Occipital lobe (tissue), 2 donors: ENCODE results near the gene EVC. TPM values are rescaled to one million over a fixed set of nuclear protein-coding genes. Genes with fewer than 3 reads are reported as not detected.

Experiments
- DNase-seq: peaks from one replicate; lab custom pipeline; 2025; lab: John Stamatoyannopoulos, UW
- total RNA-seq: library from RNA; depleted of rRNA; stranded (reverse); fragments of >200 nt; gene quantifications from one replicate; pipeline ENCODE4 v1.2.3, GENCODE V29; 2014

EVC gene
- total RNA-seq, 1 donor from 2014 or later, result 5.1 TPM

DNA sequence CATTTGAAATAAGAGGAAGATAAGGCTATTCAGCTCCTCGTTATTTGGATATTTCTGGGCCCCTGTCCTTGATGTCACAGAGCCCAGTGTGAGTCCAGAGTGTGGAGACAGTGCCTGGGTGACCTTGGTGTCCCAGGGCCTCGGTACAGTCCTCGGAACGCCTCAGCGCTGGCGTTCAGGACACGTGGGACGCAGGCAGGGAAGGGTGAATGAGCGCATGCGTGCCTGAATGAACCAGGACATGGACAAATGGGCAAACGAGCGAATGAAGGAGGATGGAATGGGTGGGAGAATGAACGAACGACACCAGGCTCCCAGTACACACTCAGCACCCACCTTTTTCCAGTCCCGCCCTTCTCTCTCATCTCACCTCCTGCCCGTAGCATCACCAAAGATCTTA, 44.2 kb downstream of the EVC start:
- DNase-seq, result no peak

DNA sequence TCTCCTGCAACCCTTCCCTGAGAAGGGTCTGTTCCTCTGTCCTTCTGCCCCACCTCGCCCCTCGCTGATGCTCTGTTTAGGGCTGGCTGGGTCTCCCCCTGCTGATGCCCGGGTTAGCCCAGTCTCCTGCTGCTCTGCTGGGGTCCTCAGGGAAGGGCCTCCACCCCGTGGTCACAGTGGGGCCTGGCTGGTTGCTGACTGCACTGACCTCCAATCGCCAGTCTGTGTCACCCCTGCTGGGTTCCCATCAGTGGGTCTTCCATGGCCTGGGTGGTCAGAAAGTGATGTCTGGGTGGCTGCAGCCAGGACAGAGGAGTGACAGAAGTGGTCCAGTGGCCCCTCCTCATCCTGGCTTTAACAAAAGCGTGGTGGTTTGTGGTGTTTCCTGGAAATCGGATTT, 44.7 kb downstream of the EVC start:
- DNase-seq, result no peak

DNA sequence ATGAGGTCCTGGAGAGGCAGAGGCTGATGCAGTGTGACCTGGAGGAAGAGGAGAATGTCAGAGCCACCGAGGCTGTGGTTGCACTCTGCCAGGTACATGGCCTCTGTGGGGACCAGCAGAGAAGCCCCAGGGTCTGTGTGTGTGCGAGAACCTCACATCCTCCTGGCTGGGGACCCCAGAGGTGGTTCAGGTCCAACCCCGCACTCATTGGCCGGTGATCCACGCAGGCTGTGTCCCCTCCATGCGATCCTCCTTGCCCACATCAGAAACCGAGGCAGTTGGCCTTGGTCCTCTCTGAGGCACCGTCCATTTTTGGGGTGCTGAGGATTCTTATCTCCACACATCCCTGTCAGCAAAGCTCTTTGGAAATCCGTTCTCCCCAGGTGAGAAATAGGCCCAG, 45.3 kb downstream of the EVC start:
- no peak for DNase-seq

DNA sequence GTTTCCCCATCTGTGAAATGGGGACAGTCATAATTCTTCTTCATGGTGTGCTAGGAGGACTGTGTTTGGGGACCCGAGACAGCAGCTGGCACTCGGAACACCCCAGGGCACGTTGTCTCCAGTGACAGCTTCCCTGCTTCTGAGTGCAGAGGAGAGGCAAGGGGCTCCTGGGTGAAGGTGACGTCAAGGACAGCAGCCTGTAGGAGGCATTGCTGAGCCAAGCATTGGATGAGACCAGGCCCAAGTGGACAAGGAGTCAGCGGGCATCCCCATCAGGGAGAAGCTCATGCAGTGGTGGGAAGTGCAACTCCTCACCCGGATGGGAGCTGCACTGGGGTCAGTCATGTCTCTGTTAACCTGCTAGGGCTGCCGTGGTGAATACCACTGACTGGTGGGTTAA, 46.1 kb downstream of the EVC start:
- no peak for DNase-seq

DNA sequence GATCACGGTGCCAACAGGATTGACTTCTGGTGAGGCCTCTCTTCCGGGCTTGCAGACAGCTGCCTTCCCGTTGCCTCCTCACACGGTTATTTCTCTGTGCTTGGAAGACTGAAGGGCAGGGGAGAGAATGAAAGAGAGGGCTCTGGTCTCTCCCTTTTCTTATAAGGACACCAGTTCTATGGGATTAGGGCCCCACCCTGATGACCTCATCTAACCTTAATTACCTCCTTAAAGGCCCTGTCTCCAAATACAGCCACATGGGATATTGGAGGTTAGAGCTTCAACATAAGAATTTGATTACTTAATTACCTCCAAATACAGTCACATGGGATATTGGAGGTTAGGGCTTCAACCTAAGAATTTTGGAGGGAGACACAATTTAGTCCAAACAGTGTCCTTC, 46.5 kb downstream of the EVC start:
- DNase-seq, result no peak

DNA sequence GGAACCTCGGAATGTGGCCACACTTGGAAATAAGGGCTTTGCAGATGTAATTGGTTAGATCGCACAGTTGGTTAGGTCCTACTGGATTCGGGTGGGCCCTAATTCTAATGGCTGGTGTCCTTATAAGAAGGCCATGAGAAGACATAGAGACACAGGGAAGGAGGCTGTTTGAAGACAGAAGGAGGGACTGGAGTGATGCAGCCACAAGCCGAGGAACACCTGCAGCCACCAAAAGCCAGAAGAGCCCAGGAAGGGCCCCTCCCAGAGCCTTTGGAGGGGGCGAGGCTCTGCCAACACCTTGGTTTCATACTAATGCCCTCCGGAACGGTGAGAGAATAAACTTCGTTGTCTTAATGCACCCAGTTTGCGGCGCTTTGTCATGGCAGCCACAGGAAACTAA, 47.0 kb downstream of the EVC start:
- no peak for DNase-seq

DNA sequence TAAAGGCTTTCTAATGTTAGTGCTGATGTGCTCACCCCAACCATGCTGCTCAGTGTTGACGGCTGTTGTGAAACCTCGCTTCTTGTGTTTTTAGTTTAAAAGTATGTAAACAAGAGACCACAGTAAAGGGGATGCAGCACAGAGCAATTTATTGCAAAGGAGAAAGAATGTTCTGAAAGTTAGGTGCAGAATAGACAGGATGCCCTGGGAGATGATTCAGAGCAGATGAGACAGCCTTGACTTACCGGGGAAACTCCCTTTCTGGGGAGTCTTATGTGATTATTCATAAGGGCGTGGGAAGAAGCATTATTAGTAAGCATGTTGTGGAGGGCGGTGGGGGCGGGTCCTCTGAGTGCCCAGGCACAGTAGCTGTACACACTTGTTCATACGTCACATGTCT, 47.7 kb downstream of the EVC start:
- no peak for DNase-seq

DNA sequence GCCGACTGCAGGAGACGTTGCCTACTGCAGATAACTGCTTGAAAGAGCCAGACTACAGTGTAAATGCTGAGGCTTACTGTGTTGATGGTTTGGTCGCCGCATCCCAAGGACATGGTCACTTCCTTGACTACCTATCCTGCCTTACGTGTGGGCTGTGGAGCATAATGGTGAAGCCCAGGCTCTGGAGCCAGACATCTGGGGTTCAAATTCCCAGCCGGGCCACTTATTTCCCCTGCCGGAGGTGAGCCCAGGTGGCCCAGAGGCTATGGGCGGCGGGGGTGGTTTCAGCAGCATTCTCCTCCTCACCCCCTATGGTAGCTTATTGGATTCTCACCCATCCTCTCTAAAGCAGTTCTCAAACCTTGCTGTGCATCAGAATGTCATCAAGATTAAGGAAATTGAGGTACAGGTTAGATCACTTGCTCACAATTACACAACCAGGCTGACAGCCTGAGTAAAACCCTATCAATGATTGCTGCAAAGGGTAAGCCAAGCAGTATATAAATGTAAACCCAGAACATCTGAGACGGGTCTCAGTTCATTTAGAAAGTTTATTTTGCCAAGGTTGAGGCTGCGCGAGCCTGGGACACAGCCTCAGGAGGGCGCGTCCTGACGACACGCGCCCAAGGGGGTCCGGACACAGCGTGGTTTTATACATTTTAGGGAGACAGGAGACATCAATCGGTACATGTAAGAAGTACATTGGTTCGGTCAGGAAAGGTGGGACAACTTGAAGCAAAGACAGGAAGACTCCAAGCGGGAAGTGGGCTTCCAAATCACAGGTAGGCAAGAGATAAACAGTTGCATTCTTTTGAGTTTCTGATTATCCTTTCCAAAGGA, 48.5 kb downstream of the EVC start:
- no peak for DNase-seq

DNA sequence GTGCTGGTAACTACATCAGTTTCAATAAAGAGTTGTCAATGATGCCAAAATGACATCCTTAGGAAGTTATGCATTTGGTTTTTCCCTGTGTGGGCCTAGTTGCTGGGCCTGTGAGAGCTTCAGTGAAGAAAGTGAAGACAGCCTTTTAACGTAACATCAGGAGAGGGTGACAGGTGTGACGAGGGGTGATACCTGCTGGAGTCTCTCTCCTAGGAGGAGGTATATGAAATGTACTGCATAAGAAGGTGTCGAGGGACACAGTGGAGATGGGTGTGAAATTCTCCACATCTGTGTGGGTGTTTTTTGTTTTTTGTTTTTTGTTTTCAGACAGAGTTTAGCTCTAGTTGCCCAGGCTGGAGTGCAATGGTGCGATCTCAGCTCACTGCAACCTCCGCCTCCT, 49.2 kb downstream of the EVC start:
- no peak for DNase-seq

DNA sequence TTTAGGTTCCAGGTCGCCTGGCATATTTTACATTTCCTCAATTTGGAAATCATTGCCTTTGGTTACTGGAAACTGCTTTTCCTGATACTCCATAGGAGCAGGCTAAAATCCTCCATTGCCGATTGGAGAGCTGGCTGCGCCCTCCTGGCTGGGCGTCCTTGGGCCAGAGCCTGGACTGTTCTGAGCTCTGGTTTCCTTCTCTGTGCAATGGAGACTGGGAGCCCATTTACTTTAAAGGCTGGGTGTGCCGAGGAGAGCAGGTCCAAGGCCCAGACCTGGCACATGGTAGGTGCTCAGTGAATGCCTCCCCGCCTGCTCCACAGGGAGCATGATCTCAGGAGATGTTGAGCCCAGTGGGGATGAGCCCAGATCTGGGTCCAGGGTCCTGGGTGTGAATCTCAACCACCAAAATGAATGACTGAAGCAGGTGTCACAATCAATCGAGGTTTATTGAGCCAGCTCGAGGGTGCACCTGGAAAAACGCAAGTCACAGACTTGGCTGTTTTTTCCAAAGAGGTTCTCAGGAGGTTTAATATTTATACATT, 50.0 kb downstream of the EVC start:
- DNase-seq, result no peak

DNA sequence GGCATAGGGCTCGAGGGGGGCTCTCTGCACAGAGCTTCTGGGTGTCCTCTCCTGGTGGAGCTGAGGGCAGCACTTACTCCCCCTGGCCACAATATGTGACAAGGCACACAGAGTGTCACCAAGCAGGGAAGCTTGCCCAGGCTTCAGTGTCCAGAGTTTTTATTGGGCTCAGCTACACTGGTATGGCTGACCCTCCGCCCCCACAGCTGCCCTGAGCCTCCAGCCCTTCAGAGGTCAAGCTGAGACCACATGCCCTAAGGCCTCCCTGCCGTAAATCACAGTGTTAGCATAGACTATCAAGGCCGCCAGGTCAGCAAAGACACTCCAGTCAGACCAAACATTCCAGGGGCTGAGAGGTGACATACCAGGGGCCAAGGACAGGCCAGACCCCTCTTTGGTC, 59.0 kb downstream of the EVC start:
- no peak for DNase-seq

DNA sequence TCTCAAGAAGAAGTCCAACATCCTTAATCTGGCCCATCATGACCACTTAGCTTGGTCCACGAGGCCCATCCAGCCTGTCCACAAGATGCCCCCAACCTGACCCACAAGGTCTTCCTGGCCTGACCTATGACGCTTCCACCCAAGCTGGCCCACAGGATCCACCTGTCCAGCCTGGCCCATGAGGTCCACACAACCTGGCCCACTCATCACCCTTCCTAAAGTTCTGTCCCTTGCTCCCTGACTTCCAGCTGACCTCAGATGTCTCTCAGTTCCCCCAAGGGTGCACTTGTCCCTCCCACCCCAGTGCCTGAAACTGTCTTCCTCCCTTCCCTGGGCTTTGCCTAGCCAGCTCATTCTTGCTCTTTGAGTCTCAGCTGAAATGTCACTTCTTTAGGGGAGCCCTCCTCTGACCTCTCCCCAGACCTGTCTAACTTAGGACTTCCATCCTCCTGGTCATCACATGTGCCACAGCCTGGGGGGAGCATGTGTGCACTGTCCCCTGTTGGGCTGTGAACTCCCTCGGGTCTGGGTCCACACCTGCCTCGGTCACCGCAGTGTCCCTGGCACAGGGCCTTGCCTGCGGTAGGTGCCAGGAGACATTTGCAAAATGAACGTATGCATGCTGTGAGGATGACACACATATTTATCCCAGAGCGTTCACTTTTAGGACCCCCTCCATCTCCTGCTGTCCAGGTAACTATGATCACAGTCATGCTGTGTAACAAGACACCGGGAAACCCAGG, 61.7 kb downstream of the EVC start:
- DNase-seq, result no peak

DNA sequence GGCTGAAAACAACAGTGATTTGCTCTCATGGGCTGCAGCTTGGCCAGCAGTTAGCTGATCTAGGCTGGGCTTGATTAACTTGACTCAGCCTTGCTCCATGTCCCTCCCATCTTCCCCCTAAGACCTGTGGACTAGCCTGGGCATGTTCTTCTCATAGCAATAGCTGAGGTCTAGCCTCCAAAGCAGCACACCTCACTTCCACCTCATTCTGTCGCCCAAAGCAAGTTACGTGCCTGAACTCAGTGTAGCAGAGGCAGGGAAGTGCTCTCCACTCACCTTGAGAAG, 62.2 kb downstream of the EVC start:
- no peak for DNase-seq

DNA sequence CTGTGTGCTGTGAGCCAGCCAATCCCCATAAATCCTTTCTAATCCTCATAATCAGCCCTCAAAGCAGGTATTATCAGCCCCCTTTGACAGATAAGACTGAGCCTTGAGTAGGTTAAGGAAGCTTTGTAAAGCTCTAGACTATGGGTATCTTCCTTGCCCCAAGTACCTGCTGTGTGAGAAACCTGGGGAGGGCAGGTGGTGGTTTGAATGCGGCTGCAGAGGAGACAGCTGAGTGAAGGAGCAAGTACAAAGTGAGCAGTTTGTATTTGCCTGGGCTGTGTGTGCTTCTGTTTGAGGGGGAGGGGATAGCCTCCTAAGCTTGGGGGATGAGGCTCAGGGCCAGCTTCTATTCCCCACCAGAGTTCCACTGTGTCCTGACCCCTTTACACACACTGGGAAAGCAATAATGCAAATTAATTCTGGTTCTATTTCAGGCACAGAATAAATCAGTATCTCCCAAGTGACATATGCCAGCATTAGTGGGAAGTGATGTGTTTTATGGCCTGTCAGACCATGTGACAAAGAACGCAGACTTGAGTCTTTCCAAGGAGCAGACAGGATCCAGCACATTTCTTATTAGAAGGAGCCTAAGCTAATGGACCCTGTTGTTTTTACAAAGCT, 63.5 kb downstream of the EVC start:
- DNase-seq, result no peak

DNA sequence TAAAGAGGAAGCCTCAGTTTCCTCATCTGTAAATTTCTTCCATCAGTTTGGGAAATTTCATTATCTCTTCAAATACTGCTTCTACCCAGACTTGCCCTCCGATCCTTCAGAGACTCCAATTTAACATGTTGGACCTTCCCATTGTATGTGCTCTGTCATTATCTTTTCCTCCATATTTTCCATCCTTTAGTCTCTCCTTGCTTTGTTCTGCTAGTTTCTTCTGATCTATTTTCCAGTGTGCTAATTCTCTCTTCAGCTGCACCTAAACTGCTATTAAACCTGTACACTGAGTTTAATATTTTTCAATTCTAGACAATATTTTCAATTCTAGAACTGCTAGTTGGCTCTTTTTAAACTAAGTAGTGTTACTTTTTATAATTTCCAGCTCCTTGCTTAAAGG, 65.5 kb downstream of the EVC start:
- no peak for DNase-seq

DNA sequence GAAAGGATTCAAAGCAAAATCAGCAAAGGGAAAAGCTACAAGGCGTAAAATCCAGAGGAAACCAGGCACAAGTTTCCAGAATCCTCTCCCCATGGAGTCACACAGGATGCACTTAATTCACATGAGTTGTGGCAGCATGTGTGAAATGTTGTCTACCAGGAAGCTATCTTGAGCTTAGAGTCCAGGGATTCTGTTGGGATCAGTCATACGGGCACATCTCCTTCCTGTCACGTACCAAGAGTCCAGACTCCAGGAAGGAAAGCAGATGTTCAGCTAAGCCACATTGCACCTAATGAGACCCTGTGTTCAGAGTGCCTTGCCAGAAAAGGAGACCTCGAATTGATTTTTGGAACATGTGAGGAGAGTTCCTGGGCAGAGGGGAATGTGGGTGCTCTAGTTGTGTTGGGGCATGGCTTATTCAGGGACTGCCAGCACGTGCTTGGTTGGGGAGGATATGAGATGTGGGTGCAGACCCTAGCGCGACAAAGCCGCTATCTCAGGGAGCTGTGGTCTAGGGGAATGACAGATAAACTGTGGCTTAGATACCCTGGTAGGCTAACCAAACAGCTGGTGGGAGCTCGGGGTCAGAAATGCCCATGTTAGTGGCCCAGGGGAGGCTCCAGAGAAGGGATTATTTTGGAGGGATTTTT, 70.0 kb downstream of the EVC start:
- no peak for DNase-seq

DNA sequence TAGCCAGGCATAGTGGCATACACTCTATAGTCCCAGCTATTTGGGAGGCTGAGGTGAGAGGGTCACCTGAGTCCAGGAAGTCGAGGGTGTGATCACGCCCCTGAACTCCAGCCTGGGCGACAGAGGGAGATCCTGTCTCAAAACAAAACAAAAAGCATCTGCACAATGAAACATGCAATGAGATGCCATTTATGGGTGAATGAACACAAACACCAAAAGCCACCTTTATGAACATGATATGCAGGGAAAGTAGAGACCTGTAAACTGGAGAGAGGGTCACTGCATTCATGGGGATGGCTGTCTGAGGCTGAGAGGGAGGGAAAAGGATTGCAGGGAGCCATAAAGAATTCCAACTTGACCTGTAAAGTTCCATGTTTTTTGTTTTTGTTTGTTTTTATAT, 70.7 kb downstream of the EVC start:
- no peak for DNase-seq

DNA sequence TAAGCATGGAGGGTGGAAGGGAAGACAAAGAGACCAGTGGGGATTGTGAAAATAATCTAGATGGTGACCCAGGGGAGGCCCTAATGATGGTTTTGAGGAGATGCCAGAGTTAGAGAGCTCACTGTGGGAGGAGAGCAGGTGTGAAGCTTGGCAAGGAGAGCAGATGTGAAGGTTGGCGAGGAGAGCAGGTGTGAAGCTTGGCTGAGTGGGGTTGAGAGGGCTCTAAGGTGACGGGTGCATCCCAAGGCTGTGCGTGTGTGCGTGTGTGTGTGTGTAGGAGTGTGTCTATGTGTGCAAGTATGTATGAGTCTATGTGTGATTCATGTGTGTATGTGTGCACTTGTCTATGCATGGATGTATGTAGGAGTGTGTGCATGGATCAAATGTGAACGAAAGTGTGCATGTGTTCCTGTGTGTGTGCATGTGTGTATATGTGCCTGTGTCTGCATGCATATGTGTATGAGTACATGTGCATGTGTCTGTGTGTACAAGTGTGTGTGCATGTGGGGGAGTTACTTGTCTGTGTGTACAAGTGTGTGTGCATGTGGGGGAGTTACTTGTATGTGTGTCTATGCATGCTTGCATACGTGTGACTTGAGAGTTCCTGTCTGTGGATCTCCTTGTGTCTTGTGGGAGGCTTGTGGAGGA, 72.0 kb downstream of the EVC start:
- DNase-seq, result no peak

DNA sequence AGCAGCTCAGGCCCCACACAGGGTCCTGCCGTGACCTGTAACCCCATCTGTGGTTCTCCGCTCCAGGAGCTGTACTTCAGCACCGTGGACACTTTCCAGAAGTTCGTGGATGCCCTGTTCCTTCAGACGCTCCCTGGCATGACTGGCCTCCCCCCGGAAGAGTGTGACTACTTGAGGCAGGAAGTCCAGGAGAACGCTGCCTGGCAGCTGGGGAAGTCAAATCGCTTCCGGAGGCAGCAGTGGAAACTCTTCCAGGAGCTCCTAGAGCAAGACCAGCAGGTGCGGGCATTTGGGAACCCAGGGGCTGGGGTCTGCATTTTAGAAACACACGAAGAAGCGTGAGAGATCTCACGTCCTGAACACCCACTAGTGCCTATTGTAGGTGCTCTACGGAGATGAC, 72.5 kb downstream of the EVC start:
- DNase-seq, result no peak

DNA sequence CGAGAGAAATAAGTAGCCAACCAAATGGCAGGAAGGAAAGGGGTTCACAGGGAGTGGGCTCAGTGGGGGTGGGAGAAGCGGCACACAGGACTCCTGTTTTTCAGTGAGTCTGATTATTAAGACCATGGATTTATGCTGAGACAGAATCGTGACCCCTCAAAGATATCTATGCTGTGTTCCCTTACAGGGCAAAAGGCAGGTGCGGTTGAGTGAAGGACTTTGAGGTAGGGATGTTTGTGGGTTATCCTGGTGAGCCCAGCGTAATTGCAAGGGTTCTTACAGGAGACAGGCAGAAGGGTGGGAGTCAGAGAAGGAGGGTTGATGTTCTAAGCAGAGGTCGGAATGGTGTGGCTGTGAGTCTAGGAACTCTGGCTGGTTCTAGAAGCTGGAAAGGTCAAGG, 73.0 kb downstream of the EVC start:
- no peak for DNase-seq

DNA sequence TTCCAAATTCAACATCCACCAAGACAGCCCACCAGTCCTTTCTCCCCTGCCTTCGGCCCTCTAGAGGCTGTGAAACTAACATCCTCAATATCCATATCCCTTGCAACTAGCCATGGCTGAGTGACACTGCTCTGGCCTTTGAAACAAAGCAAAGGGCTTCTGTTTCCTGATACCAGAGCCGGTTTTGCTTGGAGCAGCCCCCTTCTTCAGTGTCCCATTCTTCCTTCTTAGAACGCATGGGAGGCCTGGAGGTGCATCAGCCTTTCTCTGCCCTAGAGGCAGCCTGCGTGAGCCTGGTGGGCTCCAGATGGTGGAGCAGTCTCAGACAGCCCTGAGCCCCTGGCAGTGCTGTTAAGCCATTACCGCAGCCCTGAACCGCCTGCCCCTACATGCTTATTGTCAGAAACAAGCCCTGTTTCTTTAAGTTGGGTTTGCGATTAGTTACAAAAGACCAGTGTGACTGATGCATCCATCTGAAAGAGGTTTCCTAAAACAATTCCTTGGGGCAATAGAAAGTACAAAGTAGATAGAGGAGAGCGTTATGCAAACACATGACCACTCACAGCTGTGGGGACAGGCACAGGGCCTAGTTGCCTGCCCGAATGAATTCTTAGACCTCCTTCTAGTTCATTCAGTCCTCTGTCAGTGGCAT, 74.1 kb downstream of the EVC start:
- DNase-seq, result no peak
